Measurements from ENCODE around the gene ZNF507. TPM values are rescaled to one million over a fixed set of nuclear protein-coding genes. Genes with fewer than 3 reads are reported as not detected.

ZNF507 gene
- polyA plus RNA-seq (2013, experiment 1 of 2): 17.5 TPM
- polyA plus RNA-seq (2013, experiment 2 of 2): 17.4 TPM

DNA sequence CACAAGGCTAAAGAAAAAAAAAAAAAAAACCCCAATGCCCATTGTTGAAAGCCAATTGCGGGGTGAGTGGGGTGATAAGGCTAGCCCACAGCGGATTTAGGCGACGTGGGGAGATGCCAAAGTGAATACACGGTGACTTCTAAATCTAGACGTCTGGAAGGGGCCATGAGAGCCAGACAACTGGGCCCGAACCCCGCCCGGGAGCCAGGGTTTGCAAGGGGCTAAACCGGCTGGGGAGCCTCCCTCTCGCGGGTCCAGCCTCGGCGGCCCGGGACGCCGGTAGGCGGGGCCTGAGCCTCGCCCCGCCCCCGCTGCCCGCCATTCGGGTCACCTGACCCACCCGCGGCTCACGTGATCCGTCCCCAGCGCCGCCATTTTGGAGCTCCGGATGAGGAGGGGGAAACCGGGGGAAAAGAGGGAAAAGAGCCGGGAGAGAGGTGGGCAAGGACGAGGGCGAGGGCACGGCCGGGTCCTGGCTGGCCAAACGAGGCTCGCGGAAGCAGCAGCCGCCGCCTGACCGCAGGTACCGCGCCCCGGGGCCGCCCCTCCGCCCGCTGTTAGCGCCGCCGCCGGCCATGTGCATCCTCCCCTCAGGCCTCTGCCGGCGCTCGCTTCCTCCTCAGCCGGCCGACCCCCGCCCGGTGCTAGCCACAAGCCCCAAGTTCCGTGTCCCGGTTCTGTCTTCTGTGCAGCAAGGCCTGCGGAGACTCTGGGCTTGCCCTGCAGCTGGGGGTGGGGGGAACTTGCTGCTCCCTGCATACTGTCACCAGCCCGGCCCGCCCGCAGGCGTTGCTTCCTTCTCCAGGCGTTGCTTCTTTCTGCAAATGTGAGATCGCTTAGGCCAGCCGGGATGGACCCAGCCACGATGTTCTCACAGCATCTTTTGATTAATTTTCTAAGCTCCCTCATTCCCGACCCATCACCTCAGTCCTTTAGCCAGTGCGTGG lies at the start of gene ZNF507:
TSS of gene ZNF507 (plus strand) at position 350 of the 947 bp plus-strand sequence. CDS start 7,221 bp downstream, outside the sequence.
- Histone ChIP-seq H2BK15ac (replicated peaks; ENCODE audit: low read depth) (no peak within 1 kb of the TSS), H3K18ac (ENCODE audit: low read length) (peak within 1 kb of the TSS; percentile 73), H4K5ac (ENCODE audit: low read length) (peak within 1 kb of the TSS; percentile 81), H3K4ac (ENCODE audit: low read depth, low read length) (peak within 1 kb of the TSS; percentile 85), H2AK5ac (ENCODE audit: low read length) (peak within 1 kb of the TSS; percentile 83), H3K27ac (ENCODE audit: low read depth, low read length) (peak within 1 kb of the TSS; percentile 55), H3K4me3 (ENCODE audit: low read length) (peak within 1 kb of the TSS; percentile 97), H2BK120ac (ENCODE audit: low read depth, low read length) (no peak within 1 kb of the TSS), H3K27me3 (ENCODE audit: insufficient read depth, low read length, poor library complexity) (no peaks in the 10 kb centered on the region), H3K4me2 (ENCODE audit: low read length) (peak within 1 kb of the TSS; percentile 61), H4K8ac (ENCODE audit: low read depth, low read length) (peak within 1 kb of the TSS; percentile 99), H3K36me3 (ENCODE audit: control insufficient read depth, insufficient read depth, low read length) (peaks cover 2% of the 10 kb centered on the region), H3K23ac (ENCODE audit: low read length) (no peak within 1 kb of the TSS), H3K9ac (ENCODE audit: low read length) (peak within 1 kb of the TSS; percentile 91), H3K56ac (ENCODE audit: low read length) (peak within 1 kb of the TSS; percentile 95), H3K4me1 (ENCODE audit: control insufficient read depth, low read depth, low read length) (no peaks in the 10 kb centered on the region), H2BK5ac (ENCODE audit: low read length) (no peak within 1 kb of the TSS), H3K79me2 (ENCODE audit: control insufficient read depth, insufficient read depth, low read length) (peaks cover 11% of the 10 kb centered on the region), H3K79me1 (ENCODE audit: low read length) (peaks cover 8% of the 10 kb centered on the region)
- DNase-seq: peak; percentile 89
- WGBS (ENCODE audit: extremely low coverage, insufficient coverage, low lambda C conversion rate): no CpG with 5 or more reads among the region's 72 CpGs

DNA sequence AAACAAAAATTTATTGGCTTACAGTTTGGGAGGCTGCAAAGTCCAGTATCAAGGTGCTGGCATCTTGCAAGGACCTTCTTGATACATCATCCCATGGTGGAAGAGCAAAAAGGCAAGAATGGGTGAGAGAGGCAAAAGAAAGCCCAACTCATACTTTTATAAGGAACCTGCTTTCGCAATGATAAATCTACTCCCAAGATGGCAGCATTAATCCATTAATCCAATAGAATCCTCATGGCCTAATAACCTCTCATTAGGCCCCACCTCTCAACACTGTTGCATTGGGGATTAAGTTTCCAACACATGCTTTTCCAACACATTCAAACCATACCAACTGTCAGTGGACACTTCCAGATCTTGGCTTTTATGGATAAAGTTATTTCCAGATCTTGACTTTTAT lies 48.7 kb upstream of the ZNF507 start:
- no peak for DNase-seq
- H3K4me3 ChIP-seq (ENCODE audit: low read length): no peak overlapping the region
- no peak overlapping the region for H3K56ac ChIP-seq (ENCODE audit: low read length)
- no peak overlapping the region for H3K4ac ChIP-seq (ENCODE audit: low read depth, low read length)
- H3K27me3 ChIP-seq (ENCODE audit: insufficient read depth, low read length, poor library complexity): no peaks in the 10 kb centered on the region
- H2BK15ac ChIP-seq (replicated peaks; ENCODE audit: low read depth): no peak overlapping the region
- H2BK120ac ChIP-seq (ENCODE audit: low read depth, low read length): no peak overlapping the region
- no peaks in the 10 kb centered on the region for H3K4me1 ChIP-seq (ENCODE audit: control insufficient read depth, low read depth, low read length)
- no peak overlapping the region for H2BK5ac ChIP-seq (ENCODE audit: low read length)
- H3K4me2 ChIP-seq (ENCODE audit: low read length): no peak overlapping the region
- no CpG with 5 or more reads among the region's 1 CpG for WGBS (ENCODE audit: extremely low coverage, insufficient coverage, low lambda C conversion rate)
- H3K9ac ChIP-seq (ENCODE audit: low read length): no peak overlapping the region
- H3K23ac ChIP-seq (ENCODE audit: low read length): no peak overlapping the region
- H3K79me2 ChIP-seq (ENCODE audit: control insufficient read depth, insufficient read depth, low read length): no peaks in the 10 kb centered on the region
- H4K8ac ChIP-seq (ENCODE audit: low read depth, low read length): no peak overlapping the region
- no peak overlapping the region for H3K27ac ChIP-seq (ENCODE audit: low read depth, low read length)
- H3K18ac ChIP-seq (ENCODE audit: low read length): no peak overlapping the region
- H3K36me3 ChIP-seq (ENCODE audit: control insufficient read depth, insufficient read depth, low read length): no peaks in the 10 kb centered on the region
- no peak overlapping the region for H2AK5ac ChIP-seq (ENCODE audit: low read length)
- H3K79me1 ChIP-seq (ENCODE audit: low read length): no peaks in the 10 kb centered on the region
- H4K5ac ChIP-seq (ENCODE audit: low read length): no peak overlapping the region

GRCh38 chr19:32302778-32303177 lies 42.6 kb upstream of the ZNF507 start:
- Histone ChIP-seq H3K79me1 (ENCODE audit: low read length) (no peaks in the 10 kb centered on the region), H3K27ac (ENCODE audit: low read depth, low read length) (no peak overlapping the region), H3K18ac (ENCODE audit: low read length) (no peak overlapping the region), H3K4me3 (ENCODE audit: low read length) (no peak overlapping the region), H2BK120ac (ENCODE audit: low read depth, low read length) (no peak overlapping the region), H3K36me3 (ENCODE audit: control insufficient read depth, insufficient read depth, low read length) (no peaks in the 10 kb centered on the region), H2AK5ac (ENCODE audit: low read length) (no peak overlapping the region), H3K79me2 (ENCODE audit: control insufficient read depth, insufficient read depth, low read length) (no peaks in the 10 kb centered on the region), H3K4me2 (ENCODE audit: low read length) (no peak overlapping the region), H3K9ac (ENCODE audit: low read length) (no peak overlapping the region), H2BK15ac (replicated peaks; ENCODE audit: low read depth) (no peak overlapping the region), H4K8ac (ENCODE audit: low read depth, low read length) (no peak overlapping the region), H2BK5ac (ENCODE audit: low read length) (no peak overlapping the region), H3K56ac (ENCODE audit: low read length) (no peak overlapping the region), H3K23ac (ENCODE audit: low read length) (no peak overlapping the region), H4K5ac (ENCODE audit: low read length) (no peak overlapping the region), H3K27me3 (ENCODE audit: insufficient read depth, low read length, poor library complexity) (no peaks in the 10 kb centered on the region), H3K4ac (ENCODE audit: low read depth, low read length) (no peak overlapping the region), H3K4me1 (ENCODE audit: control insufficient read depth, low read depth, low read length) (no peaks in the 10 kb centered on the region)
- no peak for DNase-seq

- H2AK5ac ChIP-seq (ENCODE audit: low read length): no peak overlapping the region
- H4K8ac ChIP-seq (ENCODE audit: low read depth, low read length): no peak overlapping the region
- H2BK120ac ChIP-seq (ENCODE audit: low read depth, low read length): no peak overlapping the region
- no peak for DNase-seq
- H3K36me3 ChIP-seq (ENCODE audit: control insufficient read depth, insufficient read depth, low read length): no peaks in the 10 kb centered on the region
- no peaks in the 10 kb centered on the region for H3K4me1 ChIP-seq (ENCODE audit: control insufficient read depth, low read depth, low read length)
- H3K56ac ChIP-seq (ENCODE audit: low read length): no peak overlapping the region
- H3K4me3 ChIP-seq (ENCODE audit: low read length): no peak overlapping the region
- H3K79me2 ChIP-seq (ENCODE audit: control insufficient read depth, insufficient read depth, low read length): no peaks in the 10 kb centered on the region
- H3K27me3 ChIP-seq (ENCODE audit: insufficient read depth, low read length, poor library complexity): no peaks in the 10 kb centered on the region
- H3K4me2 ChIP-seq (ENCODE audit: low read length): no peak overlapping the region
- no peak overlapping the region for H2BK5ac ChIP-seq (ENCODE audit: low read length)
- H3K18ac ChIP-seq (ENCODE audit: low read length): no peak overlapping the region
- no peak overlapping the region for H4K5ac ChIP-seq (ENCODE audit: low read length)
- no peak overlapping the region for H3K4ac ChIP-seq (ENCODE audit: low read depth, low read length)
- WGBS (ENCODE audit: extremely low coverage, insufficient coverage, low lambda C conversion rate): no CpG with 5 or more reads among the region's 1 CpG
- H2BK15ac ChIP-seq (replicated peaks; ENCODE audit: low read depth): no peak overlapping the region
- H3K27ac ChIP-seq (ENCODE audit: low read depth, low read length): no peak overlapping the region
- no peak overlapping the region for H3K9ac ChIP-seq (ENCODE audit: low read length)
- no peak overlapping the region for H3K23ac ChIP-seq (ENCODE audit: low read length)
- no peaks in the 10 kb centered on the region for H3K79me1 ChIP-seq (ENCODE audit: low read length)
Observed at GRCh38 chr19:32303193-32303592, 42.2 kb upstream of the ZNF507 start.

- no peak for DNase-seq
Observed at GRCh38 chr19:32307591-32307990, 37.8 kb upstream of the ZNF507 start.

More at GRCh38 chr19:32307591-32307990, 37.8 kb upstream of the ZNF507 start:
- Histone ChIP-seq H3K4me1 (ENCODE audit: control insufficient read depth, low read depth, low read length) (no peaks in the 10 kb centered on the region), H2BK15ac (replicated peaks; ENCODE audit: low read depth) (no peak overlapping the region), H3K4me3 (ENCODE audit: low read length) (no peak overlapping the region), H3K36me3 (ENCODE audit: control insufficient read depth, insufficient read depth, low read length) (no peaks in the 10 kb centered on the region), H4K5ac (ENCODE audit: low read length) (no peak overlapping the region), H3K9ac (ENCODE audit: low read length) (no peak overlapping the region), H2BK5ac (ENCODE audit: low read length) (no peak overlapping the region), H4K8ac (ENCODE audit: low read depth, low read length) (no peak overlapping the region), H3K18ac (ENCODE audit: low read length) (no peak overlapping the region), H3K56ac (ENCODE audit: low read length) (no peak overlapping the region), H3K27ac (ENCODE audit: low read depth, low read length) (no peak overlapping the region), H3K4me2 (ENCODE audit: low read length) (no peak overlapping the region), H2AK5ac (ENCODE audit: low read length) (no peak overlapping the region), H3K27me3 (ENCODE audit: insufficient read depth, low read length, poor library complexity) (no peaks in the 10 kb centered on the region), H3K79me1 (ENCODE audit: low read length) (no peaks in the 10 kb centered on the region), H3K4ac (ENCODE audit: low read depth, low read length) (no peak overlapping the region), H3K79me2 (ENCODE audit: control insufficient read depth, insufficient read depth, low read length) (no peaks in the 10 kb centered on the region), H3K23ac (ENCODE audit: low read length) (no peak overlapping the region), H2BK120ac (ENCODE audit: low read depth, low read length) (no peak overlapping the region)
- WGBS (ENCODE audit: extremely low coverage, insufficient coverage, low lambda C conversion rate): no CpG with 5 or more reads among the region's 5 CpGs
